COR-L47 (cell line): ENCODE results near the gene PRR13.
"Not testable (repeated sequence)": the region's sequence is repeated elsewhere in the genome, so short reads cannot be mapped to it uniquely, and the experiment has no call there.

Experiments
- DNase-seq: peaks from one replicate; lab custom pipeline; 2025; lab: John Stamatoyannopoulos, UW

The PRR13 gene

GRCh38 chr12:53472056-53472582 lies 30.6 kb downstream of the PRR13 start:
- DNase-seq = no peak

- no peak for DNase-seq
These were observed 32.5 kb downstream of the PRR13 start for GRCh38 chr12:53474077-53474476.

- DNase-seq = no peak
These were observed 33.3 kb downstream of the PRR13 start for GRCh38 chr12:53474819-53475218.

GRCh38 chr12:53476769-53477209 lies 35.3 kb downstream of the PRR13 start:
- DNase-seq = no peak

- DNase-seq = no peak
These were observed 37.3 kb downstream of the PRR13 start for GRCh38 chr12:53478865-53479264.

GRCh38 chr12:53479331-53479730 lies 37.8 kb downstream of the PRR13 start:
- no peak for DNase-seq

- DNase-seq = no peak
These were observed 39.2 kb downstream of the PRR13 start for GRCh38 chr12:53480491-53481442.

- not testable (repeated sequence) for DNase-seq
These were observed 39.9 kb downstream of the PRR13 start for GRCh38 chr12:53481458-53481857.

- DNase-seq = no peak
These were observed 40.5 kb downstream of the PRR13 start for GRCh38 chr12:53481939-53482586.

- DNase-seq = no peak
These were observed 41.2 kb downstream of the PRR13 start for GRCh38 chr12:53482626-53483168.

- DNase-seq = no peak
These were observed 41.9 kb downstream of the PRR13 start for GRCh38 chr12:53483225-53483978.

- no peak for DNase-seq
These were observed 42.4 kb downstream of the PRR13 start for GRCh38 chr12:53483979-53484377.

GRCh38 chr12:53484686-53485575 lies 43.4 kb downstream of the PRR13 start:
- DNase-seq = no peak

GRCh38 chr12:53485955-53486735 lies 44.6 kb downstream of the PRR13 start:
- no peak for DNase-seq

GRCh38 chr12:53486736-53487487 lies 45.4 kb downstream of the PRR13 start:
- no peak for DNase-seq

- DNase-seq = no peak
These were observed 47.8 kb downstream of the PRR13 start for GRCh38 chr12:53489242-53489864.

GRCh38 chr12:53492188-53492587 lies 50.7 kb downstream of the PRR13 start:
- no peak for DNase-seq

- peak; percentile 94 for DNase-seq
These were observed 51.5 kb downstream of the PRR13 start for GRCh38 chr12:53492830-53493609.
